Neural crest cell (in vitro differentiated cells): Measurements from ENCODE around the gene CDK14. TPM values are rescaled to one million over a fixed set of nuclear protein-coding genes. Genes with fewer than 3 reads are reported as not detected.
"Not testable (repeated sequence)": the region's sequence is repeated elsewhere in the genome, so short reads cannot be mapped to it uniquely, and the experiment has no call there.

Experiments
- DNase-seq: peaks from one replicate; pipeline ENCODE4 v3.0.0; 2021; ENCODE audit warnings: low read depth, mixed read lengths, low spot score
- H3K27ac Mint-ChIP-seq: one replicate; pipeline ENCODE4 v1.8.0; 2021; ENCODE audit warnings: mild to moderate bottlenecking, mixed read lengths; ENCODE audit not compliant: unreplicated experiment
- H3K27me3 Mint-ChIP-seq: 2 replicates; pipeline ENCODE4 v1.8.0; 2021; ENCODE audit warnings: low read depth, mild to moderate bottlenecking, mixed read lengths
- H3K36me3 Mint-ChIP-seq: 2 replicates; pipeline ENCODE4 v1.8.0; 2021; ENCODE audit warnings: low read depth, mild to moderate bottlenecking, mixed read lengths
- H3K4me1 Mint-ChIP-seq: 2 replicates; pipeline ENCODE4 v1.8.0; 2021; ENCODE audit warnings: mixed read lengths
- H3K4me3 Mint-ChIP-seq: one replicate; pipeline ENCODE4 v1.8.0; 2021; ENCODE audit warnings: mild to moderate bottlenecking, mixed read lengths
- H3K9me3 Mint-ChIP-seq: 2 replicates; pipeline ENCODE4 v1.8.0; 2021; ENCODE audit warnings: mixed read lengths
- CTCF ChIP-seq: fragments of 200-600 bp; sonication (generic); conservative IDR thresholded peaks from 2 replicates; pipeline ENCODE4 v1.5.0; 2021; ENCODE audit warnings: antibody characterized with exemption, mild to moderate bottlenecking
- total RNA-seq: library from RNA; stranded (reverse); gene quantifications from 2 replicates; pipeline ENCODE4 v1.2.1, GENCODE V29; 2021

The CDK14 gene
- total RNA-seq, 1 donor from 2014 or later = 49.6 TPM

- no peaks in the 10 kb centered on the region for H3K36me3 Mint-ChIP-seq
- no peak overlapping the region for H3K27ac Mint-ChIP-seq
- H3K4me3 Mint-ChIP-seq = no peak overlapping the region
Measured at GRCh38 chr7:90626013-90626412, 29.9 kb downstream of the CDK14 start.

GRCh38 chr7:90629297-90629918 is 33.3 kb downstream of the CDK14 start:
- Mint-ChIP-seq H3K4me3 (no peak overlapping the region), H3K9me3 (no peaks in the 10 kb centered on the region), H3K27me3 (no peaks in the 10 kb centered on the region), H3K4me1 (peaks cover 18% of the 10 kb centered on the region), H3K36me3 (peaks cover 5% of the 10 kb centered on the region), H3K27ac (no peak overlapping the region)
- DNase-seq = peak; percentile 12
- peak; percentile 70 for TF ChIP-seq CTCF

More at GRCh38 chr7:90626013-90626412, 29.9 kb downstream of the CDK14 start:
- no peak for DNase-seq
- TF ChIP-seq CTCF = no peak
- Mint-ChIP-seq H3K9me3 (no peaks in the 10 kb centered on the region), H3K27me3 (no peaks in the 10 kb centered on the region), H3K4me1 (peaks cover 42% of the 10 kb centered on the region)

DNA sequence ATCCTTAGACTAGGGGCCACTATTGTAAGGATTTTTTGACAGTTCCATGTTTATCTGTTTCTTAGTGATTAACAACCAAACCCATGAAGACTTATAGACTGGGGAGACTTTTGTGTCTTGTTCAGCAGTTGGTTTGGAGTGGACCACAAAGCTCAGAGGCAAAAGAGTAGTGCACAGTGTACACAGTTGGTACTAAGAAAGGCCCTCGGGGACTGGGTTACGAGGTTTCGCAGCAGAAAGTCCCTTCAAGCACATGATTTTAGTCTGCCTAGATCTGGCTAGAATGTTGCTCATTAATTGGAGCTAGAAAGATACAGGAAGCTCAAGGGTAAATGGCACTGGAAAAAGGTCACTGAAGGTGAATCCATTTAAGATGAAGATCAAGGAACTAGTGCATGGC is 35.4 kb downstream of the CDK14 start:
- peaks cover 4% of the 10 kb centered on the region for H3K4me1 Mint-ChIP-seq
- TF ChIP-seq CTCF = no peak
- H3K9me3 Mint-ChIP-seq = no peaks in the 10 kb centered on the region
- no peak overlapping the region for H3K27ac Mint-ChIP-seq
- H3K4me3 Mint-ChIP-seq = no peak overlapping the region
- DNase-seq = no peak
- no peaks in the 10 kb centered on the region for H3K27me3 Mint-ChIP-seq
- H3K36me3 Mint-ChIP-seq = peaks cover 5% of the 10 kb centered on the region

- H3K27ac Mint-ChIP-seq, H3K4me1 Mint-ChIP-seq: not testable (repeated sequence)
- H3K9me3 Mint-ChIP-seq = peaks cover 12% of the 10 kb centered on the region
Measured at GRCh38 chr7:90639683-90640082, 43.6 kb downstream of the CDK14 start.

DNA sequence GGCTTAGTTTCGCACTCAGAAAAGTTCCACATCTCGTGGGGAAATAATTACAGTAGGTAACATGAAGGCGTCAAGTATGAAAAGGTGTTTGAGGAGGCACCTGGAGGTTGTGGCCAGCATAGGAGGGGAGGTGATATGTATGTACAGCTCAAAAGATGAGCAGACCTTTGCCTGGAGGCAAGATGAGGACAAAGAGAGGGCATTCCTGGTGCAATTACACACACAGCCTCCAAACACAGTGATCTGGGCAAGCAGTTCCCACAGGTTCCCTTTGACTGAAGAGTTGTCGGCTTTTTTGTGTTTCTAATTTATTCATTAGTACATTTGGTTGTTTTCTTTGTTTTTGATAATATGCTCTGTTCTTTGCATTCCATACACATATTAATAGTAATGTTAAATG is 46.9 kb downstream of the CDK14 start:
- H3K36me3 Mint-ChIP-seq = peaks cover 38% of the 10 kb centered on the region
- no peak for TF ChIP-seq CTCF
- H3K27ac Mint-ChIP-seq = no peak overlapping the region
- H3K4me3 Mint-ChIP-seq = no peak overlapping the region
- no peaks in the 10 kb centered on the region for H3K27me3 Mint-ChIP-seq
- peaks cover 5% of the 10 kb centered on the region for H3K4me1 Mint-ChIP-seq
- DNase-seq = no peak
- H3K9me3 Mint-ChIP-seq = peaks cover 12% of the 10 kb centered on the region

More at GRCh38 chr7:90639683-90640082, 43.6 kb downstream of the CDK14 start:
- not testable (repeated sequence) for DNase-seq, H3K27me3 Mint-ChIP-seq, H3K4me3 Mint-ChIP-seq
- peaks cover 37% of the 10 kb centered on the region for H3K36me3 Mint-ChIP-seq

DNA sequence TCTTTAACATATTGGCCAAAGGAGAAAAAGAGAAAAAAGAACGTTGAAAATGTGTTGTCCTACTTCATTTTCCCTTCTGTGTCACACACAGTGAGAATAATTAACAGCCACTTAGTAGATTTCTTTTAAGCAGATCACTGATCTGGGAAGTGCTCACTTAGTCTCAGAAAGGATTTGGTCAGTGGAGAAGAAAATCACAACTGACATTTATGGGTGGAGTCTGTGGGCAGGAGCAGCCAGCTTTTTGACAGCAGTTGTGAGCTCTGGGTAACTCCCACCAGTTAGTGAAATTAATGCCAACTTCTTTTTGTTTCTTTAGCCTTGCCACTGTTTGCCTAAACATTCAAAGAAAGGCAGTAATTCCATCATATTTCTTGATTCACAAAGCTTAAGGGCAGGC is 49.7 kb downstream of the CDK14 start:
- Mint-ChIP-seq H3K27ac (no peak overlapping the region), H3K9me3 (peaks cover 11% of the 10 kb centered on the region), H3K4me1 (peaks cover 5% of the 10 kb centered on the region), H3K4me3 (no peak overlapping the region), H3K27me3 (no peaks in the 10 kb centered on the region), H3K36me3 (peaks cover 31% of the 10 kb centered on the region)
- DNase-seq = no peak
- no peak for TF ChIP-seq CTCF
